Measurements from ENCODE around the gene GPN2. TPM values are rescaled to one million over a fixed set of nuclear protein-coding genes. Genes with fewer than 3 reads are reported as not detected.

Gene GPN2
- total and polyA plus RNA-seq, 9 of the 15 experiments (the other 6 are each of a cell fraction or from before 2014, with no cell fraction given), result 9.9 to 58.8 (median 20.4) TPM

- 6% methylated on average over 12 of the region's 12 CpGs for WGBS (ENCODE audit: insufficient coverage, low coverage, missing lambda C conversion rate)
- TF ChIP-seq PCBP1 (IDR thresholded peaks at IDR 0.05; ENCODE audit: low read depth, low read length, poor library complexity, severe bottlenecking) (no peak), FOXJ3 (CRISPR knock-in tag; IDR thresholded peaks at IDR 0.05) (no peak), ZNF398 (CRISPR knock-in tag; IDR thresholded peaks at IDR 0.05) (no peak), NRF1 (conservative IDR thresholded peaks at IDR 0.05 in 1 of 2, IDR thresholded peaks at IDR 0.05 in 1 of 2) (peak; percentile 6 to 18; a peak in 1 of 4 replicates), ZNF707 (CRISPR knock-in tag; conservative IDR thresholded peaks at IDR 0.05) (0 out of 2 replicates have a peak, but pooled peaks have one; percentile 19), CTCF (IDR thresholded peaks at IDR 0.05 in 2 of 3, conservative IDR thresholded peaks at IDR 0.05 in 1 of 3; ENCODE audit: insufficient read depth in 2 of 3, low read depth in 1 of 3, low read length in 3 of 3) (no peak), CTCFL (IDR thresholded peaks at IDR 0.05; ENCODE audit: borderline replicate concordance, insufficient read depth, low read depth, low read length, poor library complexity, severe bottlenecking) (no peak), PTBP1 (IDR thresholded peaks at IDR 0.05; ENCODE audit: low read depth, low read length) (no peak), HNRNPUL1 (IDR thresholded peaks at IDR 0.05; ENCODE audit: low read length) (no peak), PHB (CRISPR knock-in tag; IDR thresholded peaks at IDR 0.05) (no peak), TCF7 (IDR thresholded peaks at IDR 0.05; ENCODE audit: borderline replicate concordance) (no peak)
- TF ChIP-seq, protein P1, sequence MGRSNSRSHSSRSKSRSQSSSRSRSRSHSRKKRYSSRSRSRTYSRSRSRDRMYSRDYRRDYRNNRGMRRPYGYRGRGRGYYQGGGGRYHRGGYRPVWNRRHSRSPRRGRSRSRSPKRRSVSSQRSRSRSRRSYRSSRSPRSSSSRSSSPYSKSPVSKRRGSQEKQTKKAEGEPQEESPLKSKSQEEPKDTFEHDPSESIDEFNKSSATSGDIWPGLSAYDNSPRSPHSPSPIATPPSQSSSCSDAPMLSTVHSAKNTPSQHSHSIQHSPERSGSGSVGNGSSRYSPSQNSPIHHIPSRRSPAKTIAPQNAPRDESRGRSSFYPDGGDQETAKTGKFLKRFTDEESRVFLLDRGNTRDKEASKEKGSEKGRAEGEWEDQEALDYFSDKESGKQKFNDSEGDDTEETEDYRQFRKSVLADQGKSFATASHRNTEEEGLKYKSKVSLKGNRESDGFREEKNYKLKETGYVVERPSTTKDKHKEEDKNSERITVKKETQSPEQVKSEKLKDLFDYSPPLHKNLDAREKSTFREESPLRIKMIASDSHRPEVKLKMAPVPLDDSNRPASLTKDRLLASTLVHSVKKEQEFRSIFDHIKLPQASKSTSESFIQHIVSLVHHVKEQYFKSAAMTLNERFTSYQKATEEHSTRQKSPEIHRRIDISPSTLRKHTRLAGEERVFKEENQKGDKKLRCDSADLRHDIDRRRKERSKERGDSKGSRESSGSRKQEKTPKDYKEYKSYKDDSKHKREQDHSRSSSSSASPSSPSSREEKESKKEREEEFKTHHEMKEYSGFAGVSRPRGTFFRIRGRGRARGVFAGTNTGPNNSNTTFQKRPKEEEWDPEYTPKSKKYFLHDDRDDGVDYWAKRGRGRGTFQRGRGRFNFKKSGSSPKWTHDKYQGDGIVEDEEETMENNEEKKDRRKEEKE (IDR thresholded peaks at IDR 0.05; ENCODE audit: borderline replicate concordance in 1 of 2, control insufficient read depth in 1 of 2, low read depth in 2 of 2, low read length in 1 of 2), result no peak
Observed at GRCh38 chr1:26890467-26890796, 349 bp upstream of the GPN2 start.

More at GRCh38 chr1:26890467-26890796, 349 bp upstream of the GPN2 start:
- peak overlapping the region; percentile 88 to 98 for H3K9ac ChIP-seq (ENCODE audit: insufficient read depth in 1 of 2, low read depth in 2 of 2, low read length in 2 of 2)
- peaks cover 7% of the 10 kb centered on the region; the same call in 1 of the 2 replicates for H4K20me1 ChIP-seq (replicated peaks; ENCODE audit: control insufficient read depth, insufficient read depth, low read length)
- peak overlapping the region; percentile 95 for H2AFZ ChIP-seq (ENCODE audit: low read depth, low read length)
- DNase-seq (ENCODE audit: extremely low read depth in 1 of 4, low spot score in 3 of 4) (no peak), FAIRE-seq (no peak), ATAC-seq (peak; percentile 71)
- peaks cover 62% of the 10 kb centered on the region for H3K36me3 ChIP-seq (ENCODE audit: control insufficient read depth, insufficient read depth, low read length)
- H3K4me3 ChIP-seq, result peak overlapping the region; percentile 94
- peak overlapping the region; percentile 99 for H3K4me2 ChIP-seq (ENCODE audit: insufficient read depth, low read length)
- intact Hi-C loops (cut with micrococcal nuclease) (loop anchor here (1.0 kb wide), 1 partner anchor 10 kb away; the partner anchor contains the start of gene GPATCH3), in situ Hi-C loops (cut with MboI) (no loop called here)
- ChIA-PET POLR2A (interaction anchor here (0.6 to 12.0 kb wide), 19 partner anchors 9 to 512 kb away, joined by 3 to 110 read pairs (median 4); partner anchors contain the start of genes GPATCH3, NR0B2 and PIGV), CTCF (ENCODE audit: low intra/inter-chr PET ratio) (interaction anchor here (0.6 kb wide), 1 partner anchor 77 kb away, joined by 3 read pairs; no protein-coding TSS in a partner anchor)
- peaks cover 24% of the 10 kb centered on the region for H3K79me2 ChIP-seq (ENCODE audit: control insufficient read depth, insufficient read depth, low read length)
- H3K27ac ChIP-seq (ENCODE audit: extremely low read depth, low read depth, low read length), result peak overlapping the region; percentile 91
- H3K9me3 ChIP-seq (replicated peaks; ENCODE audit: control insufficient read depth, insufficient read depth, low read depth, low read length), result no peaks in the 10 kb centered on the region
- TSS peak; percentile 98 for BruUV-seq (replicated peaks)
- no peaks in the 10 kb centered on the region for H3K9me1 ChIP-seq (ENCODE audit: control insufficient read depth, insufficient read depth, low read length)
- H3K27me3 ChIP-seq (ENCODE audit: control insufficient read depth in 2 of 2, insufficient read depth in 2 of 2, low read length in 2 of 2), result no peaks in the 10 kb centered on the region
- peaks cover 13 to 27% of the 10 kb centered on the region in 2 experiments for H3K4me1 ChIP-seq (replicated peaks in 1 of 2; ENCODE audit: control insufficient read depth in 2 of 2, insufficient read depth in 2 of 2, low read length in 2 of 2)

Data from K562 (cell line).